ENCODE measurements around the gene SLC4A5. TPM values are rescaled to one million over a fixed set of nuclear protein-coding genes. Genes with fewer than 3 reads are reported as not detected.

Gene SLC4A5
- total RNA-seq, 1 donor from 2014 or later, result under 0.01 TPM

DNA sequence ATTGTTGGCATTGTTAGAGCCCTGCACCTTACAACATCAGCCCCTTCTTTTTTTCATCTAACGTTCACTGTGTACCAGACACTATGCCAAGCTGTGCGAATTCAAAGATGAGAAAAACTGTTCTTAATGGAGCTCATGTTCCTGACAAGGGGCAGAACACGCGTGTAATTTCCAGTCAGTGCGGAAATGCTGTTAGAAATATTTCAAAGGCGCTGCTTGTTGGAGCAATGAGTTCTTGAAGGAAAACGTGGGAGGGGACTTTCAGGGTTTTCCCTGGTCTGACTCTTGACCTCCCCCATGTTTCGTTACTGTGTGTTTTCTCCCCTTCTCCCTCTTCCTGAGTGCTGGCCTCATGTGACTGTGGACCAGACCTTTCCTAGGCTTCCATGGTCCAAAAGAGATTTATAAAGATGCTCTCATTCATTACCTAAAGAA, 143.3 kb downstream of the SLC4A5 start:
- H3K4me3 ChIP-seq (ENCODE audit: low read depth, low read length), result peak overlapping the region; percentile 95
- no peak for TF ChIP-seq CTCF (conservative IDR thresholded peaks at IDR 0.05; ENCODE audit: low read depth, low read length)
- DNase-seq (ENCODE audit: low read depth), result no peak

- no peak for DNase-seq (ENCODE audit: low read depth)
- H3K4me3 ChIP-seq (ENCODE audit: low read depth, low read length), result peak overlapping the region; percentile 95
- no peak for TF ChIP-seq CTCF (conservative IDR thresholded peaks at IDR 0.05; ENCODE audit: low read depth, low read length)
Observed at GRCh38 chr2:74199275-74199701, 143.9 kb downstream of the SLC4A5 start.

GRCh38 chr2:74198461-74199274, 144.5 kb downstream of the SLC4A5 start, which contains the start of gene MTHFD2:
TSS of gene MTHFD2 (plus strand) at chr2:74198615. CDS start at chr2:74198642, 27 bp downstream.
- peak within 1 kb of the TSS; percentile 95 for H3K4me3 ChIP-seq (ENCODE audit: low read depth, low read length)
- TF ChIP-seq CTCF (conservative IDR thresholded peaks at IDR 0.05; ENCODE audit: low read depth, low read length), result peak; percentile 65
- DNase-seq (ENCODE audit: low read depth), result peak; percentile 90

GRCh38 chr2:74198023-74198460, 145.2 kb downstream of the SLC4A5 start:
- no peak for TF ChIP-seq CTCF (conservative IDR thresholded peaks at IDR 0.05; ENCODE audit: low read depth, low read length)
- no peak for DNase-seq (ENCODE audit: low read depth)
- H3K4me3 ChIP-seq (ENCODE audit: low read depth, low read length), result peak overlapping the region; percentile 95

GRCh38 chr2:74197049-74197448, 146.2 kb downstream of the SLC4A5 start:
- TF ChIP-seq CTCF (conservative IDR thresholded peaks at IDR 0.05; ENCODE audit: low read depth, low read length), result no peak
- DNase-seq (ENCODE audit: low read depth), result no peak
- H3K4me3 ChIP-seq (ENCODE audit: low read depth, low read length), result no peak overlapping the region

GRCh38 chr2:74194799-74195198, 148.4 kb downstream of the SLC4A5 start:
- no peak for DNase-seq (ENCODE audit: low read depth)
- TF ChIP-seq CTCF (conservative IDR thresholded peaks at IDR 0.05; ENCODE audit: low read depth, low read length), result no peak
- H3K4me3 ChIP-seq (ENCODE audit: low read depth, low read length), result no peak overlapping the region
